ENCODE measurements around the gene NID2. TPM values are rescaled to one million over a fixed set of nuclear protein-coding genes. Genes with fewer than 3 reads are reported as not detected.

The NID2 gene
- total RNA-seq, result 37.5 and 40.1 TPM in 2 replicates

- peak; percentile 59 to 83 for DNase-seq (ENCODE audit: low read depth in 2 of 2)
These were observed at the start of gene NID2 for GRCh38 chr14:52068615-52069306. TSS of gene NID2 (minus strand) at chr14:52069059. CDS start at chr14:52068994, 65 bp downstream.

GRCh38 chr14:52117111-52117832, 48.4 kb upstream of the NID2 start:
- DNase-seq (ENCODE audit: low read depth in 2 of 2), result no peak

GRCh38 chr14:52115286-52115685, 46.4 kb upstream of the NID2 start:
- peak; percentile 18 to 70 for DNase-seq (ENCODE audit: low read depth in 2 of 2)

GRCh38 chr14:52112336-52113018, 43.6 kb upstream of the NID2 start:
- no peak for DNase-seq (ENCODE audit: low read depth in 2 of 2)

- DNase-seq (ENCODE audit: low read depth in 2 of 2), result peak in 1 of 2 donors; percentile 18
These were observed 42.7 kb upstream of the NID2 start for GRCh38 chr14:52111583-52111982.

- DNase-seq (ENCODE audit: low read depth in 2 of 2), result no peak
These were observed 41.7 kb upstream of the NID2 start for GRCh38 chr14:52110441-52111086.

- DNase-seq (ENCODE audit: low read depth in 2 of 2), result no peak
These were observed 40.0 kb upstream of the NID2 start for GRCh38 chr14:52108823-52109222.

GRCh38 chr14:52106840-52107239, 38.0 kb upstream of the NID2 start:
- no peak for DNase-seq (ENCODE audit: low read depth in 2 of 2)

- no peak for DNase-seq (ENCODE audit: low read depth in 2 of 2)
These were observed 34.6 kb upstream of the NID2 start for GRCh38 chr14:52103416-52103815.

GRCh38 chr14:52095794-52096193, 26.9 kb upstream of the NID2 start:
- DNase-seq (ENCODE audit: low read depth in 2 of 2), result no peak

- no peak for DNase-seq (ENCODE audit: low read depth in 2 of 2)
These were observed 26.5 kb upstream of the NID2 start for GRCh38 chr14:52095336-52095735.

- no peak for DNase-seq (ENCODE audit: low read depth in 2 of 2)
These were observed 25.9 kb upstream of the NID2 start for GRCh38 chr14:52094546-52095271.

- DNase-seq (ENCODE audit: low read depth in 2 of 2), result no peak
These were observed 23.1 kb upstream of the NID2 start for GRCh38 chr14:52091928-52092327.

- DNase-seq (ENCODE audit: low read depth in 2 of 2), result no peak
These were observed 22.1 kb upstream of the NID2 start for GRCh38 chr14:52090936-52091335.

GRCh38 chr14:52089218-52089617, 20.4 kb upstream of the NID2 start:
- DNase-seq (ENCODE audit: low read depth in 2 of 2), result no peak

- DNase-seq (ENCODE audit: low read depth in 2 of 2), result no peak
These were observed 17.9 kb upstream of the NID2 start for GRCh38 chr14:52086711-52087110.

GRCh38 chr14:52082903-52083302, 14.0 kb upstream of the NID2 start:
- DNase-seq (ENCODE audit: low read depth in 2 of 2), result no peak

GRCh38 chr14:52081964-52082363, 13.1 kb upstream of the NID2 start:
- DNase-seq (ENCODE audit: low read depth in 2 of 2), result no peak

GRCh38 chr14:52080808-52081755, 12.2 kb upstream of the NID2 start:
- DNase-seq (ENCODE audit: low read depth in 2 of 2), result peak in 1 of 2 donors; percentile 21

- no peak for DNase-seq (ENCODE audit: low read depth in 2 of 2)
These were observed 11.4 kb upstream of the NID2 start for GRCh38 chr14:52080158-52080800.
